Smooth muscle cell of the umbilical artery (primary cell): ENCODE data around the gene OGFOD3. TPM values are rescaled to one million over a fixed set of nuclear protein-coding genes. Genes with fewer than 3 reads are reported as not detected.

ENCODE experiments used
- total RNA-seq: library from RNA; depleted of rRNA; stranded (reverse); fragments of >200 nt; gene quantifications from 2 replicates; pipeline ENCODE4 v1.2.3, GENCODE V29; 2014

OGFOD3 gene
- 37.9 and 38.9 TPM in 2 replicates for total RNA-seq

GRCh38 chr17:82418001-82418986 lies at the start of gene OGFOD3, which contains the start of gene HEXD:
OGFOD3 (minus strand) TSS chr17:82418586; CDS start chr17:82418485, 101 bp downstream.
HEXD (plus strand) TSS chr17:82418347; CDS start chr17:82419800, 1,453 bp downstream.

GRCh38 chr17:82458179-82458884 lies 39.9 kb upstream of the OGFOD3 start, which contains the start of gene NARF:
NARF (plus strand) TSS chr17:82458741; CDS start chr17:82458804, 63 bp downstream.

GRCh38 chr17:82450357-82451106 lies 32.1 kb upstream of the OGFOD3 start, which contains the start of gene CYBC1:
CYBC1 (minus strand) TSS chr17:82450752; CDS start chr17:82449254, 1,498 bp downstream.

GRCh38 chr17:82371333-82372248 lies 46.8 kb downstream of the OGFOD3 start, which contains the start of gene UTS2R:
UTS2R (plus strand) TSS chr17:82371765; CDS start chr17:82374325, 2,560 bp downstream.

GRCh38 chr17:82358465-82359350 lies 59.7 kb downstream of the OGFOD3 start, which contains the start of gene TEX19:
TEX19 (plus strand) TSS chr17:82359247; CDS start chr17:82362151, 2,904 bp downstream.

Other genes starting within 250 kb of the OGFOD3 start
- gene CCDC57, start 205.7 kb downstream of the OGFOD3 start, total RNA-seq: 20.8 and 27.4 TPM in 2 replicates
- 359 and 382 TPM in 2 replicates for gene SLC16A3, start 189.5 kb downstream of the OGFOD3 start, total RNA-seq
- 52.6 and 63.6 TPM in 2 replicates for gene CSNK1D, start 144.9 kb downstream of the OGFOD3 start, total RNA-seq
- gene CD7, start 101.0 kb downstream of the OGFOD3 start, total RNA-seq: 0.30 TPM in 1 of 2 replicates, not detected in the other
- gene SECTM1, start 84.8 kb downstream of the OGFOD3 start, total RNA-seq: 1.2 TPM in 1 of 2 replicates, not detected in the other
- not detected in 2 replicates for gene TEX19, start 59.3 kb downstream of the OGFOD3 start, total RNA-seq
- not detected in 2 replicates for gene UTS2R, start 46.8 kb downstream of the OGFOD3 start, total RNA-seq
- 7.8 and 8.9 TPM in 2 replicates for gene HEXD, start 239 bp downstream of the OGFOD3 start, total RNA-seq
- 55.5 and 72.6 TPM in 2 replicates for gene CYBC1, start 32.2 kb upstream of the OGFOD3 start, total RNA-seq
- gene NARF, start 40.2 kb upstream of the OGFOD3 start, total RNA-seq: 44.2 and 44.6 TPM in 2 replicates
- 24.6 and 35.0 TPM in 2 replicates for gene FOXK2, start 101.1 kb upstream of the OGFOD3 start, total RNA-seq
- 69.2 and 88.5 TPM in 2 replicates for gene WDR45B, start 229.9 kb upstream of the OGFOD3 start, total RNA-seq